K562 (cell line): ENCODE results near the gene ADAMTS14. TPM values are rescaled to one million over a fixed set of nuclear protein-coding genes. Genes with fewer than 3 reads are reported as not detected.
A peak's percentile ranks its signal among the peaks of the same experiment; 100 is the strongest.

Experiments used
- ASH1L ChIP-seq: fragments of 450-650 bp; IDR thresholded peaks from 2 replicates; pipeline ENCODE4 v1.6.1; 2018; ENCODE audit warnings: borderline replicate concordance, mild to moderate bottlenecking, low read depth; ENCODE audit not compliant: partially characterized antibody
- RBM34 ChIP-seq: fragments of 200-400 bp; formaldehyde crosslinking; IDR thresholded peaks from 2 replicates; pipeline ENCODE4 v1.6.1; 2018; ENCODE audit warnings: low read length, borderline replicate concordance; ENCODE audit not compliant: insufficient read depth
- SIN3B ChIP-seq: fragments of 450-650 bp; IDR thresholded peaks from 2 replicates; pipeline ENCODE4 v1.6.1; 2017; ENCODE audit warnings: low read depth, mild to moderate bottlenecking, moderate library complexity
- SREBF2 ChIP-seq: sonication (generic); formaldehyde crosslinking; IDR thresholded peaks from 2 replicates; pipeline ENCODE4 v1.4.0; 2020; ENCODE audit warnings: mild to moderate bottlenecking, missing genetic modification reagents
- ZBTB40 ChIP-seq, 2 experiments: fragments of 450-650 bp in 1 of 2; sonication (generic) in 1 of 2; formaldehyde crosslinking in 1 of 2; IDR thresholded peaks; 2 replicates each; pipeline versions ENCODE4 v1.7.1 to v1.9.0; 2016 to 2022; ENCODE audit warnings: inconsistent platforms in 1 of 2, mild to moderate bottlenecking in 1 of 2, missing genetic modification reagents in 1 of 2
- ZHX1 ChIP-seq: fragments of 150-350 bp; conservative IDR thresholded peaks from 2 replicates; pipeline ENCODE4 v1.6.1; 2014; ENCODE audit warnings: low read length
- ZNF347 ChIP-seq: fragments of 450-650 bp; formaldehyde crosslinking; IDR thresholded peaks from 2 replicates; pipeline ENCODE4 v1.4.0; 2020; ENCODE audit warnings: low read depth, mild to moderate bottlenecking, moderate library complexity
- polyA plus RNA-seq, 8 experiments: library from polyadenylated mRNA; depleted of rRNA in 4 of 8; stranded (reverse) in 5 of 8; unstranded in 3 of 8; fragments of >200 nt; fragmentation: Nextera tagmentation in 2 of 8; fragmentation: Illumina TruSeq in 1 of 8; extraction: Ambion mirVana in 2 of 8; extraction: Trizol in 1 of 8; gene quantifications; 2 replicates each; pipeline versions ENCODE4 v1.2.1 to v1.2.3, GENCODE V29; 2011 to 2014; ENCODE audit warnings: inconsistent platforms in 1 of 8, missing spikeins in 1 of 8
- total RNA-seq, 7 experiments: library from RNA; depleted of rRNA in 6 of 7; stranded (reverse); fragments of >200 nt in 6 of 7; fragmentation: Illumina TruSeq in 2 of 7; extraction: Trizol in 2 of 7; gene quantifications; 2 replicates each; pipeline versions ENCODE4 v1.2.1 to v1.2.3, GENCODE V29; 2011 to 2021; ENCODE audit warnings: low replicate concordance in 1 of 7

ADAMTS14 gene
- total and polyA plus RNA-seq, 9 of the 15 experiments (the other 6 are each of a cell fraction or from before 2014, with no cell fraction given), result 0.04 to 37.4 (median 15.9) TPM

- TF ChIP-seq ZBTB40 (IDR thresholded peaks at IDR 0.05) (peak; percentile 47), ZBTB40 (CRISPR knock-in tag; IDR thresholded peaks at IDR 0.05) (no peak), ZNF347 (CRISPR knock-in tag) (0 out of 2 replicates have a peak, but pooled peaks have one; percentile 13), ZHX1 (peak; percentile 19; the same call in 1 of the 2 replicates), SIN3B (no peak), ASH1L (no peak), RBM34 (no peak), SREBF2 (CRISPR knock-in tag) (no peak)
These were observed 614 bp upstream of the ADAMTS14 start (continued) for GRCh38 chr10:70671619-70672164.
